Calu3 (cell line): ENCODE measurements around the gene SOCS6. TPM values are rescaled to one million over a fixed set of nuclear protein-coding genes. Genes with fewer than 3 reads are reported as not detected.
"Not testable (repeated sequence)": the region's sequence is repeated elsewhere in the genome, so short reads cannot be mapped to it uniquely, and the experiment has no call there.

ENCODE experiments used
- Bru-seq: library from RNA; stranded (reverse); fragments of 400-500 nt; gene quantifications from one replicate; lab custom pipeline; 2021; lab: Mats Ljungman, UMichigan
- BruChase-seq, 2 experiments: library from RNA; stranded (reverse); fragments of 400-500 nt; gene quantifications; one replicate each; lab custom pipeline; 2021; lab: Mats Ljungman, UMichigan
- BruUV-seq: library from RNA; stranded (reverse); fragments of 400-500 nt; replicated peaks from 2 replicates; lab custom pipeline; 2021; lab: Mats Ljungman, UMichigan
- CTCF ChIA-PET: fragments of 300-600 bp; sonication (Branson Sonifier 250); formaldehyde crosslinking; loops from one replicate; lab custom pipeline; 2022; ENCODE audit warnings: antibody characterized with exemption; lab: Charles Lee
- DNase-seq: peaks from one replicate; pipeline ENCODE4 v3.0.0; 2022
- H3K27ac Mint-ChIP-seq: one replicate; pipeline ENCODE4 v1.8.0; 2022; ENCODE audit warnings: mixed read lengths; ENCODE audit not compliant: unreplicated experiment
- H3K27me3 Mint-ChIP-seq: one replicate; pipeline ENCODE4 v1.8.0; 2022; ENCODE audit warnings: mixed read lengths; ENCODE audit not compliant: unreplicated experiment
- H3K36me3 Mint-ChIP-seq: one replicate; pipeline ENCODE4 v1.8.0; 2022; ENCODE audit warnings: mild to moderate bottlenecking, moderate library complexity, mixed read lengths; ENCODE audit not compliant: insufficient read depth, unreplicated experiment
- H3K4me1 Mint-ChIP-seq: one replicate; pipeline ENCODE4 v1.8.0; 2022; ENCODE audit warnings: mild to moderate bottlenecking, low read depth, mixed read lengths; ENCODE audit not compliant: unreplicated experiment
- H3K4me3 Mint-ChIP-seq: one replicate; pipeline ENCODE4 v1.8.0; 2022; ENCODE audit warnings: mild to moderate bottlenecking, low read depth, moderate library complexity, mixed read lengths; ENCODE audit not compliant: unreplicated experiment
- H3K9me3 Mint-ChIP-seq: one replicate; pipeline ENCODE4 v1.8.0; 2022; ENCODE audit warnings: low read depth, mixed read lengths; ENCODE audit not compliant: unreplicated experiment
- CTCF ChIP-seq: fragments of 200-600 bp; IDR thresholded peaks from one replicate; pipeline ENCODE4 v1.8.0; 2022; ENCODE audit warnings: antibody characterized with exemption; ENCODE audit not compliant: unreplicated experiment
- intact Hi-C: fragments of 100-400 bp; cut with micrococcal nuclease; formaldehyde crosslinking; loops from one replicate; pipeline ENCODE4 v1.10.0; 2022; ENCODE audit not compliant: unreplicated experiment
- long read RNA-seq: library from polyadenylated mRNA; stranded (forward); transcript quantifications from one replicate; pipeline ENCODE4 v2.0.0, GENCODE V29; 2022
- total RNA-seq: library from RNA; stranded (reverse); gene quantifications from 2 replicates; pipeline ENCODE4 v1.2.3, GENCODE V29; 2022

Gene SOCS6, protein sequence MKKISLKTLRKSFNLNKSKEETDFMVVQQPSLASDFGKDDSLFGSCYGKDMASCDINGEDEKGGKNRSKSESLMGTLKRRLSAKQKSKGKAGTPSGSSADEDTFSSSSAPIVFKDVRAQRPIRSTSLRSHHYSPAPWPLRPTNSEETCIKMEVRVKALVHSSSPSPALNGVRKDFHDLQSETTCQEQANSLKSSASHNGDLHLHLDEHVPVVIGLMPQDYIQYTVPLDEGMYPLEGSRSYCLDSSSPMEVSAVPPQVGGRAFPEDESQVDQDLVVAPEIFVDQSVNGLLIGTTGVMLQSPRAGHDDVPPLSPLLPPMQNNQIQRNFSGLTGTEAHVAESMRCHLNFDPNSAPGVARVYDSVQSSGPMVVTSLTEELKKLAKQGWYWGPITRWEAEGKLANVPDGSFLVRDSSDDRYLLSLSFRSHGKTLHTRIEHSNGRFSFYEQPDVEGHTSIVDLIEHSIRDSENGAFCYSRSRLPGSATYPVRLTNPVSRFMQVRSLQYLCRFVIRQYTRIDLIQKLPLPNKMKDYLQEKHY
- total RNA-seq (26.1 and 33.0 TPM in 2 replicates), Bru-seq, nascent RNA (percentile 89 among the genes with signal in this experiment), BruChase-seq, experiment 1, labeled RNA remaining after a 6-hour chase (percentile 80 among the genes with signal in this experiment), BruChase-seq, experiment 2, labeled RNA remaining after a 2-hour chase (percentile 91 among the genes with signal in this experiment)
- long read RNA-seq, full-length matches to known transcripts: 26 of 40 reads
- long read RNA-seq, partial matches to known transcripts: 5 of 40 reads
- long read RNA-seq, other reads (novel, unspliced or antisense): 9 of 40 reads

DNA sequence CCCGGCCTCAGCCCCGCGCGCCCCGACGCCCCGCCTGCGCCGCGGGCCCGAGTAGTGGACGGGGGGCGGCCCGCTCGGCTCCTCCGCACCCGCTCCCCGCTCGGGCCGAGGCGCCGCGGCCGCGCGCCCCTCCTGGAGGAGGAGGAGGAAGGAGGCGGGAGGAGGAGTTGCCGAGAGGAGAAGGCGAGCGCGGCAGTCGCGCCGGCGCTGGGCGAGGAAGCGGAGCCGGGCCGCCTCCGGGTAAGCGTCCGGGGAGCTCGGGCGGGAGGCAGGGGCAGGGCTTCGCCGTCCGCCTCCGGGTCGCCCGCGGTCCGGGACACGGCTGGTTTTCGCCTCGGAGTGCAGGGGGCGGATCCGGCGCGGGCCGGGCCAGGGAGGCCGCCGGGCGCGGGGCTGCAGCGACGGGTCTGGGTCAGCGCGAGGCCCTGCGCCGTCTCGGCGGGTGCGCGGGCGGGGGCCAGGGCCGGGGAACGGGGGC, at the start of gene SOCS6:
TSS of gene SOCS6 (plus strand) at position 195 of the 478 bp plus-strand sequence. CDS start 35,624 bp downstream, outside the sequence.
- intact Hi-C loops: loop anchor here (5.0 kb wide), 1 partner anchor 47 kb away; no protein-coding TSS in a partner anchor

DNA sequence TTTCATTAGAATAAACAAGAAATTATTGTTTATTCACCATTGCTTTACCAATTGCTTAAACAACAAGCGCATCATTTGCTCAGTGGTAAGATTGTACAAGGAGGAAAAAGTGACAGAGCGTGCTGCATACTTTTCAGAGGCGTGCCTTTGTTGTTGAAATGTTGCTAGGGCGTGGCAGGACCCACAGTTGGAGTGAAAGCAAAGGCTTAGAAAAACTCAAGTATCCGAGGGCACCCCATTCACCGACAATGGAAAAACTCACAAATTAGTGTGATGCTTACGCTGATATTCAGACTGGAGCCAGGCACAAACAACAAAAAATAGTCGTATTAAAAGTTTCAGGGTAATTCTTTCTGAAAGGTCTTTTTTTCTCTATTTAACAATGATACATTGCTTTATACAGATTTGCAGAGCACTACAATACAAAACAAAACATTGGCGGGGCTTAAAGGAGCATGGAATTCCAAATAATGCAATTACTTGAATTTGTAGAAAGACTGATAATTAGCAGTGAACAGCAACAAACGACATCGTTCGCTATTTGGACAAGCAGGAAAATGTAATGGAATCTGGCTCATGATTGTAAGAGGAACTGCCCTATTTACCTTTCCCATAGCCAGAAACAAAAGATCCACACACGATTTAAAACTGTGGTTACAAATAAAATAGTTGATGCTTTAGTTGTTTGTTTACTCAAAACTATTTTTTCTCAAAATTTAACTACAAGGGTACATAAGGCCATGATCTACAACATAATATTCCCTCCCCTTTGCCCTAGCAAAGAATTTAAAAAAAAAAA, 45.5 kb upstream of the SOCS6 start:
- DNase-seq: peak; percentile 69
- Mint-ChIP-seq H3K27me3 (no peaks in the 10 kb centered on the region), H3K27ac (peak overlapping the region; percentile 90), H3K4me1 (peaks cover 11% of the 10 kb centered on the region), H3K36me3 (no peaks in the 10 kb centered on the region), H3K9me3 (peaks cover 4% of the 10 kb centered on the region), H3K4me3 (peak overlapping the region; percentile 60)
- CTCF ChIA-PET: no interaction called here
- intact Hi-C loops: loop anchor here (5.0 kb wide), 1 partner anchor 44 kb away; the partner anchor contains the start of gene SOCS6
- BruUV-seq: no TSS peak
- TF ChIP-seq CTCF: no peak

More for the DNA sequence above, at the start of gene SOCS6:
- Mint-ChIP-seq H3K4me1 (peaks cover 58% of the 10 kb centered on the region), H3K27me3 (no peaks in the 10 kb centered on the region), H3K27ac (peak within 1 kb of the TSS; percentile 89), H3K4me3 (peak within 1 kb of the TSS; percentile 77), H3K36me3 (peaks cover 52% of the 10 kb centered on the region), H3K9me3 (no peaks in the 10 kb centered on the region)
- TF ChIP-seq CTCF: no peak
- peak; percentile 71 for DNase-seq
- CTCF ChIA-PET: no interaction called here
- no TSS peak for BruUV-seq

- no peak for TF ChIP-seq CTCF
- no peaks in the 10 kb centered on the region for H3K36me3 Mint-ChIP-seq
- no peaks in the 10 kb centered on the region for H3K27me3 Mint-ChIP-seq
- intact Hi-C loops: no loop called here
- H3K4me3 Mint-ChIP-seq: no peak overlapping the region
- DNase-seq: no peak
- BruUV-seq: no TSS peak
- CTCF ChIA-PET: no interaction called here
- no peaks in the 10 kb centered on the region for H3K9me3 Mint-ChIP-seq
- peaks cover 11% of the 10 kb centered on the region for H3K4me1 Mint-ChIP-seq
- H3K27ac Mint-ChIP-seq: no peak overlapping the region
Observed at GRCh38 chr18:70246061-70246466, 42.8 kb upstream of the SOCS6 start.

DNA sequence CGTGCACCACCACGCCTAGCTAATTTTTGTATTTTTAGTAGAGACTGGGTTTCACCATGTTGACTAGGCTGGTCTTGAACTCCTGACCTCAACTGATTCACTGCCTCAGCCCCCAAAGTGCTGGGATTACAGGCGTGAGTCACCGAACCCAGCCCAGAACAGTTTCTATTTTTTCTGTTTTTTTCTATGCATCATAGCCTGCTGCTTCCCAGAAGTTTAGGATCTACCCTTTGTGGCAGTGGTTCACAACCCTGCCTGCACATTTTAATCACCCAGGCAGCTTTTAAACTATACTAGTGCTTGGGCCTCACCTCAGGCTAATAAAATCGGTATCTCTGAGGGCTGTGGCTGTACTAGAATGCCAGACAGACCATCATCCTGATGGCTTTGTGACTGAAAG, 39.7 kb upstream of the SOCS6 start:
- DNase-seq: no peak

GRCh38 chr18:70249861-70250260, 39.0 kb upstream of the SOCS6 start:
- CTCF ChIA-PET: interaction anchor here (0.5 kb wide), 1 partner anchor 10 kb away, joined by 3 read pairs; no protein-coding TSS in a partner anchor
- H3K27me3 Mint-ChIP-seq, intact Hi-C loops: not testable (repeated sequence)

More for the DNA sequence above, 39.7 kb upstream of the SOCS6 start:
- Mint-ChIP-seq H3K27me3 (no peaks in the 10 kb centered on the region), H3K9me3 (no peaks in the 10 kb centered on the region), H3K36me3 (no peaks in the 10 kb centered on the region), H3K4me3 (no peak overlapping the region), H3K4me1 (no peaks in the 10 kb centered on the region), H3K27ac (no peak overlapping the region)
- CTCF ChIA-PET: no interaction called here
- no peak for TF ChIP-seq CTCF
- intact Hi-C loops: no loop called here
- no TSS peak for BruUV-seq

More at GRCh38 chr18:70249861-70250260, 39.0 kb upstream of the SOCS6 start:
- not testable (repeated sequence) for H3K27ac Mint-ChIP-seq, DNase-seq, H3K36me3 Mint-ChIP-seq, H3K4me3 Mint-ChIP-seq, H3K9me3 Mint-ChIP-seq, H3K4me1 Mint-ChIP-seq, BruUV-seq
